Measurements from ENCODE around the gene UBE3C. TPM values are rescaled to one million over a fixed set of nuclear protein-coding genes. Genes with fewer than 3 reads are reported as not detected.

UBE3C gene
- total and polyA plus RNA-seq, 2 of the 13 experiments (the other 11 are each of a cell fraction or from before 2014, with no cell fraction given) = 27.0 to 48.2 TPM

DNA sequence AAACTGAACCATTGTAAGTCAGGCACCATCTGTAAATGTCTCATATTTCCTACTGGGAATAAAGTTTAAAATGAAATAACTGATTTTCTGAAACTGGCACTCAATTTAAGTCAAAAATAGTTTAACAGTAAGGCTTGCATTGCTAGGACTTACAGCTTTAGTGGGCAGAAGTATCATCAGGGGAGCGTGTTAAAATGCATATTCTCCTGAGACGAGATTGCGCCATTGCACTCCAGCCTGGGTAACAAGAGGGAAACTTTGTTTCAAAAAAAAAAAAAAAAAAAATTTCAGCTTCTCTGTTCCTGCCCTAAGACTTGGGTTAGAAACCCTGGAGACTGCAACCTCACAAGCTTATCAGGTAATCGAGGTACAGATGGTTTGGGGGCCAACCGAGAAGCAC, 65.4 kb downstream of the UBE3C start (continued):
- TF ChIP-seq, protein P1, sequence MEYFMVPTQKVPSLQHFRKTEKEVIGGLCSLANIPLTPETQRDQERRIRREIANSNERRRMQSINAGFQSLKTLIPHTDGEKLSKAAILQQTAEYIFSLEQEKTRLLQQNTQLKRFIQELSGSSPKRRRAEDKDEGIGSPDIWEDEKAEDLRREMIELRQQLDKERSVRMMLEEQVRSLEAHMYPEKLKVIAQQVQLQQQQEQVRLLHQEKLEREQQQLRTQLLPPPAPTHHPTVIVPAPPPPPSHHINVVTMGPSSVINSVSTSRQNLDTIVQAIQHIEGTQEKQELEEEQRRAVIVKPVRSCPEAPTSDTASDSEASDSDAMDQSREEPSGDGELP (IDR thresholded peaks at IDR 0.05; ENCODE audit: borderline replicate concordance, low read depth) = no peak
- no peak for TF ChIP-seq ETV6 (CRISPR knock-in tag; conservative IDR thresholded peaks at IDR 0.05)
- TF ChIP-seq, protein P2, sequence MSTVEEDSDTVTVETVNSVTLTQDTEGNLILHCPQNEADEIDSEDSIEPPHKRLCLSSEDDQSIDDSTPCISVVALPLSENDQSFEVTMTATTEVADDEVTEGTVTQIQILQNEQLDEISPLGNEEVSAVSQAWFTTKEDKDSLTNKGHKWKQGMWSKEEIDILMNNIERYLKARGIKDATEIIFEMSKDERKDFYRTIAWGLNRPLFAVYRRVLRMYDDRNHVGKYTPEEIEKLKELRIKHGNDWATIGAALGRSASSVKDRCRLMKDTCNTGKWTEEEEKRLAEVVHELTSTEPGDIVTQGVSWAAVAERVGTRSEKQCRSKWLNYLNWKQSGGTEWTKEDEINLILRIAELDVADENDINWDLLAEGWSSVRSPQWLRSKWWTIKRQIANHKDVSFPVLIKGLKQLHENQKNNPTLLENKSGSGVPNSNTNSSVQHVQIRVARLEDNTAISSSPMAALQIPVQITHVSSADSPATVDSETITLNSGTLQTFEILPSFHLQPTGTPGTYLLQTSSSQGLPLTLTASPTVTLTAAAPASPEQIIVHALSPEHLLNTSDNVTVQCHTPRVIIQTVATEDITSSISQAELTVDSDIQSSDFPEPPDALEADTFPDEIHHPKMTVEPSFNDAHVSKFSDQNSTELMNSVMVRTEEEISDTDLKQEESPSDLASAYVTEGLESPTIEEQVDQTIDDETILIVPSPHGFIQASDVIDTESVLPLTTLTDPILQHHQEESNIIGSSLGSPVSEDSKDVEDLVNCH (CRISPR knock-in tag; IDR thresholded peaks at IDR 0.05) = no peak
- TF ChIP-seq SRSF1 (optimal IDR thresholded peaks at IDR 0.05; ENCODE audit: low read depth, low read length) = no peak
- no peak for TF ChIP-seq ZNF577 (CRISPR knock-in tag; IDR thresholded peaks at IDR 0.05; ENCODE audit: borderline replicate concordance, low read depth)
- TF ChIP-seq, protein P3, sequence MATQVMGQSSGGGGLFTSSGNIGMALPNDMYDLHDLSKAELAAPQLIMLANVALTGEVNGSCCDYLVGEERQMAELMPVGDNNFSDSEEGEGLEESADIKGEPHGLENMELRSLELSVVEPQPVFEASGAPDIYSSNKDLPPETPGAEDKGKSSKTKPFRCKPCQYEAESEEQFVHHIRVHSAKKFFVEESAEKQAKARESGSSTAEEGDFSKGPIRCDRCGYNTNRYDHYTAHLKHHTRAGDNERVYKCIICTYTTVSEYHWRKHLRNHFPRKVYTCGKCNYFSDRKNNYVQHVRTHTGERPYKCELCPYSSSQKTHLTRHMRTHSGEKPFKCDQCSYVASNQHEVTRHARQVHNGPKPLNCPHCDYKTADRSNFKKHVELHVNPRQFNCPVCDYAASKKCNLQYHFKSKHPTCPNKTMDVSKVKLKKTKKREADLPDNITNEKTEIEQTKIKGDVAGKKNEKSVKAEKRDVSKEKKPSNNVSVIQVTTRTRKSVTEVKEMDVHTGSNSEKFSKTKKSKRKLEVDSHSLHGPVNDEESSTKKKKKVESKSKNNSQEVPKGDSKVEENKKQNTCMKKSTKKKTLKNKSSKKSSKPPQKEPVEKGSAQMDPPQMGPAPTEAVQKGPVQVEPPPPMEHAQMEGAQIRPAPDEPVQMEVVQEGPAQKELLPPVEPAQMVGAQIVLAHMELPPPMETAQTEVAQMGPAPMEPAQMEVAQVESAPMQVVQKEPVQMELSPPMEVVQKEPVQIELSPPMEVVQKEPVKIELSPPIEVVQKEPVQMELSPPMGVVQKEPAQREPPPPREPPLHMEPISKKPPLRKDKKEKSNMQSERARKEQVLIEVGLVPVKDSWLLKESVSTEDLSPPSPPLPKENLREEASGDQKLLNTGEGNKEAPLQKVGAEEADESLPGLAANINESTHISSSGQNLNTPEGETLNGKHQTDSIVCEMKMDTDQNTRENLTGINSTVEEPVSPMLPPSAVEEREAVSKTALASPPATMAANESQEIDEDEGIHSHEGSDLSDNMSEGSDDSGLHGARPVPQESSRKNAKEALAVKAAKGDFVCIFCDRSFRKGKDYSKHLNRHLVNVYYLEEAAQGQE (IDR thresholded peaks at IDR 0.05; ENCODE audit: borderline replicate concordance in 1 of 2, low read depth in 1 of 2, low read length in 2 of 2) = no peak
- no peak for TF ChIP-seq GATAD2A (CRISPR knock-in tag; IDR thresholded peaks at IDR 0.05)

All from HepG2 (cell line).